ENCODE measurements around the gene SLC29A3.

- TF ChIP-seq CTCF (IDR thresholded peaks at IDR 0.05) = no peak
- no peak for TF ChIP-seq POLR2A (IDR thresholded peaks at IDR 0.05)
- TF ChIP-seq POLR2AphosphoS5 (IDR thresholded peaks at IDR 0.05) = no peak
Observed at GRCh38 chr10:71335173-71335708, 16.2 kb downstream of the SLC29A3 start.

Measured in breast epithelium (tissue), 3 donors.